ENCODE results near the gene PPM1K.

The PPM1K gene

DNA sequence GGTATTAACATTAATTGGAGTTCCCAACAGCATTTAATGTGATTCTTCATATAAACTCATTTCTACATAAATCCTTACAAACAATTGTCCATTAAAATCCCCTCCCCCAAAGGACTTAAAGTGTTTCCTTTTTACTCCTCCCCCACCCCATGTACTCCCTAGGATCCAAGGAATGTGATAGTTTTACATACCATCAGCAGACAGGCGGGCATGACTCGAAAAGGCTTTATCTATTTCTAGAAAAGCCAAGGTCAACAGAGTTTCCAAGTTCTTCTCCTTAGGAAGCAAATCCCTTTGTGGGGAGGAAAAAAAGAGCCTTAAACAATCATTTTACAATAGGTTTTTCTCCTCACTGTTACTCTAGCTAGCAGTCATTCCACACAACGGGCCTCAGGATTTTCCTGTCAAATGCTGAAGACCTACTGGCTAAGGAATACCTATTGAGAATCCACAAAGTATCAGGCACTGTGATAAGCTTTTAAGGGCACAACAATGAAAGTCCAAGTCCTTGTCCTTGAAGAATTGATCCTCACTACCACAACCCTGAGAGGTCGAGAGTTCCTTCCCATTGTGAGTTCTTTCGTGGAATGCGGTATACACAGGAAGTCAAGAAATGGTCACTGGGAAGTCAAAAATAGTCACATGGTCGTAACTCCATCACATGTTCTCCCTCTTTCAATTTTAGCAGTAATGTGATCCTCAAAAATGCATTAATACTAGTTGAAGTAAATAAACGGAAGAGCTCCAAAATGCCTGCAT is 7.2 kb downstream of the PPM1K start:
- DNase-seq, result no peak

DNA sequence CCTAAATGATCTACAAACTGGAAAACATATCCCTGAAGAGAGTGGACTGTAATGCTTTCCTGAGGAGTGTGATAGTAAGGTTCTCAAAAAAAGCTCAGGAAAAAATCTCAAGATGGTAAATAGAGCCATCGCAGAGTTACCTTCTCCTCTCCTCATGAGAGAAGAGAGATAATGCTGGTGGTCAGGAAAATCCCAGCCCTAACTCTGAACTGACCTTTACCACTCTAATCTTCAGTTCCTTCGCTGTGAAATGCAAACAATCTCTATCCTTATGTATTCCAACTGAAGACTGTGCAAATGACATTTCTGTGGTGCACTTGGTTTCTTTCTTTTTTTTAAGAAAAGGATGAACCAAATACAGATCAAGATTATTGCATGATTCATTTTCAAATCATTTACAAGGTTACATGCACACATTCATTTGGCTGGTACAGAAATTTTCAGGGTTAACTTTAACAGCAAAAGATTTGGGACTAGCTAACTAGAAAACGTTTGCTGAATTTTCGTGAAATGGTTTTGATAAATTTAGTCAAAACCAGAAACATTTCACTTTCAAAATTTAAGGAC is 8.3 kb downstream of the PPM1K start:
- DNase-seq, result no peak

DNA sequence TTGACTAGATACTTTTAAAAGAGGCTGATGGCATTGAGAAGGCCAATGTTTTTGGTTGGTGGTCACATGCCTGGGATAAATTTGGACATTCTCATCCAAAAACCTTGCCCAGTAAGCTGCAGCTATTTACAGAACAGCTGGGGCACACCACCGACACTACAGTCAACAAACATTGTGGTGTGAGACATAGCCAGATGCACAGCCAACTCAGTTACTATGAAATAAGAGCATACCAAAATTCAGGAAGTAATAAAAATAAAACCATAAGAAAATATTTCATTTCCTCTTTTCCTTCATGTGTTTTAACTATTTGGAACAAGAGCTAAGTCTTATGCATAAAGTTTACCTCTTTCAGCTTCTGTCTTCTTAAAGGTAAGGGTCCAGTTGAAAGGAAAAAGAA is 8.8 kb downstream of the PPM1K start:
- no peak for DNase-seq

GRCh38 chr4:88268913-88269312 is 15.4 kb downstream of the PPM1K start:
- DNase-seq, result no peak

GRCh38 chr4:88264336-88264735 is 20.0 kb downstream of the PPM1K start:
- DNase-seq, result no peak

DNA sequence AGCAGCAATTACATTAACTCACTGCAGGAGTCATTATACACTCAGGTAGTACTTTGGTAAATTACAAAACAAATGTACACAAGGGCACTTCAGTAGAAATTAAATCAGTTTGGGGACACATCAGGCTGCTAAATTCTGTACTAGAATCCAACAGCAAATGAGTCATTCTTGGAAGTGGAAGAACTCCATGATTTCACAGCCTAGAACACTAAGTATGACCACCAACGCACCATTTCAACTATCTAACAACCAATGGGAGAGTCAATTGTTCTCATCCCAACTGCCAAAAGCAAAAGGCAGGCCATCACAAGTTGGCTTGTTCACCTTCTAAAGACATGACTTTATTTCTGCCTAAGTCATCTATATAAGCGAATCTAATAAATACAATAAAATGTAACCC is 26.6 kb downstream of the PPM1K start:
- DNase-seq, result no peak

GRCh38 chr4:88255111-88255510 is 29.2 kb downstream of the PPM1K start:
- DNase-seq, result no peak

GRCh38 chr4:88251924-88252323 is 32.4 kb downstream of the PPM1K start:
- no peak for DNase-seq

- no peak for DNase-seq
Observed at GRCh38 chr4:88247148-88247547, 37.2 kb downstream of the PPM1K start.

DNA sequence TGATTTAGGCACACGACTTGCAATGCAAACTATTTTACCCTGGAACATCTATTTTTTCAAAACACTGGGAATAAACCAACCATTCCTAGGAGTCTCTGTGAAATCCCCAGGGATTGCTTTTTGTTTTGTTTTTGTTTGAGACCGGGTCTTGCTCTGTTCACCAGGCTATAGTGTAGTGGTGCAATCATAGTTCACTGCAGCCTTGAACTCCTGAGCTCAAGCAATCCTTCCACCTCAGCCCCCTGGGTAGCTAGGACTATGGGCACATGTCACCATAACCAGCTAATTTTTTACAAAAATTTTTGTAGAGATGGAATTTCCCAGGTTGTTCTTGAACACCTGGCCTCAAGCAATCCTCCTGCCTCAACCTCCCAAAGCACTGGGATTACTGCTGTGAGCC is 37.8 kb downstream of the PPM1K start:
- DNase-seq, result no peak

- no peak for DNase-seq
Observed at GRCh38 chr4:88244816-88245579, 39.4 kb downstream of the PPM1K start.

GRCh38 chr4:88244056-88244455 is 40.3 kb downstream of the PPM1K start:
- DNase-seq, result no peak

DNA sequence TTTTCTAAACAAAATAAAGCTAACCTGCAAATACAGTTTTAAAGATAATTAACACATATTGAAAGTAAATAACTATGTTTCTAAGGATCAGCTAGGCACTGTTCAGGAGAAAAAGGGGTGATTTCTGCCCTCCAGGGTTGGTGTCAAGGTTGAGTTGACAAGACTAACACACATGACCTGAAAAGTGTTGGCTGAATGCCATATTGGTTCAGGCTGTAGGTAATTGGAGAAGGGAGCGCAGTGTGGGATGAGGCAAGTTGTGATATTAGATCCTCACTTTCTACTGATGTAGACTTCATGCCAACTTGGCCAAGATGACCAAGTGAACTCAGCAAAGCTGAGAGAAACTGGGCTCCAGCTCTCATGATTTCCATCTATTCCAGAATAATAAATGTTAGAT is 42.2 kb downstream of the PPM1K start:
- no peak for DNase-seq

DNA sequence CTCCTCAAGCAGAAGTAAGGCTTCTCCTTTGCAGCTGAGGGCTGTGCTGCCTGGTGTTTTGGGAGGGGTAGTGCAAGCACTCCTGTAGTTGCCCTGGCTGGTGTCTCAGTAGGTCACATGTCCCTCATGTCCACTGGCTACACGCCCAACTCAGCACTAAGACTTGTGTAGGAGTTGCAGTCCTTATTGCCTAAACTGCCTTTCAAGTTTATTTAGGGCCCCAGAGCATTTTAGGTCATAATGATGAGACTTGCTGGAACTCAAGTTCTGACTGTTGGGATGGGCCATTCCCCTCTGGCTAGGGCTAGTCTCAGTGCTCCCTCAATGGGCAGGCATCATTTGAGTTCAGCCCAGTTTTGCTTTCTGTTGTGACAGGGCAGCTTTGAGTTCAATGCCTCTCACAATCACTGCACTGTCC is 44.1 kb downstream of the PPM1K start:
- DNase-seq, result no peak

DNA sequence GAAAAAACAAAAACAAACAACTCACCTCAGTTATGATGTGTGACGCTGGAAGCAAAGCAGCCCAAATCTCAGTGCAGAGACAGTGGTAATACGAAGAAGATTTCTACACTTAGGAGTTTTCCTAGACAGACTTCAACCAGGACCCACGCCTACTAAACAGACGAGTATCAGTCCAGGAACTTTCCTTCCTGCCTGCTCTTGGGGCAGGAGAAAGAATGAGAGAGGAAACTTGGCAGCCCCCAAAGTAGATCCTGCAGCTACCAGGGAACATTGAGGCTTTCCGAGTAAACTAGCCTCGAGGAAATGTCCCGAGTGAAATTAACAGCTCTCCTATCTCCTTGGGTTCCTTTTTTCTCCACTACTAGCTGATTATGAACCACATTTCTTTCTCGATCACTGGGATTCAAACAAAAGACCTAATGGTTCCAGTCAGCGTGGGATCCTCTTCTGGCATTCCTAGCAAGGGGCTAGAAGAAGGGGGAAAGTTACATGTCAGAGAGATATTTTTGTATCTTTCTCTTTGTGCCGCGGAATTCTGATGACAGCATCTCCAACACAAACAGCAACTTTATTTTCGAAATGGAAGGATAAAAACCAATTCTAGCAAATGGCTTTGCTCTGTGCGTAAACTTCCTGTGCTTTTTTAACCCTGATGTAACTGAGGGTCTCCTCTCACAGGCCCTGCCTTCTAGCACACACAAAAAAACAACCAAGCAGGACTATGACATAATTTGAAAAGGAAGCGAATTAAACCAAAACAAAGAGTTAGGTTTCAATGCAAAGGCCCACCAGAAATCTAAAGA is 53.2 kb downstream of the PPM1K start:
- DNase-seq, result no peak

- no peak for DNase-seq
Observed at GRCh38 chr4:88230461-88230891, 53.9 kb downstream of the PPM1K start.

GRCh38 chr4:88227734-88228133 is 56.6 kb downstream of the PPM1K start:
- DNase-seq, result no peak

- no peak for DNase-seq
Observed at GRCh38 chr4:88226143-88226542, 58.2 kb downstream of the PPM1K start.

GRCh38 chr4:88225232-88226105 is 58.9 kb downstream of the PPM1K start:
- DNase-seq, result no peak

- no peak for DNase-seq
Observed at GRCh38 chr4:88223516-88223915, 60.8 kb downstream of the PPM1K start.

DNA sequence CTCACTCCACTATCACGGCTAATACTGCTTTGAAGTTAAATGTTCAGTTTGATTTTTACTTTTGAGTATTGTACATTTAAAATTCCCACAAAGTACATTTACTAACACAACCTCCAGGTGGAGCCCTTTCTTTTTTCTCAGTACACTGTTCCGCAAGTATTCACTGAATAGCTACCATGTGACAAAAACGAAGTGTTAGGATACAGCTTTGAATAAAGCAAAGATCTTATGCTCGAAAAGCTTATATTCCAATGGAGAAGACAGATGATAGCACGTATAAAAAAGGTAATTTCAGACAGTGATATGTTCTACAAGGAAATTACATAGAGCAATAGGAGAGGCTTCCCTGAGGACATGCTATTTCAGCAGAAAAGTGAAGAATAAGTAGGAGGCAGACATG is 65.3 kb downstream of the PPM1K start:
- peak; percentile 70 for DNase-seq

GRCh38 chr4:88217169-88217568 is 67.2 kb downstream of the PPM1K start:
- DNase-seq, result no peak

Measured in midbrain (tissue), 1 donor.